Measurements from ENCODE around the gene DNAH9.

DNA sequence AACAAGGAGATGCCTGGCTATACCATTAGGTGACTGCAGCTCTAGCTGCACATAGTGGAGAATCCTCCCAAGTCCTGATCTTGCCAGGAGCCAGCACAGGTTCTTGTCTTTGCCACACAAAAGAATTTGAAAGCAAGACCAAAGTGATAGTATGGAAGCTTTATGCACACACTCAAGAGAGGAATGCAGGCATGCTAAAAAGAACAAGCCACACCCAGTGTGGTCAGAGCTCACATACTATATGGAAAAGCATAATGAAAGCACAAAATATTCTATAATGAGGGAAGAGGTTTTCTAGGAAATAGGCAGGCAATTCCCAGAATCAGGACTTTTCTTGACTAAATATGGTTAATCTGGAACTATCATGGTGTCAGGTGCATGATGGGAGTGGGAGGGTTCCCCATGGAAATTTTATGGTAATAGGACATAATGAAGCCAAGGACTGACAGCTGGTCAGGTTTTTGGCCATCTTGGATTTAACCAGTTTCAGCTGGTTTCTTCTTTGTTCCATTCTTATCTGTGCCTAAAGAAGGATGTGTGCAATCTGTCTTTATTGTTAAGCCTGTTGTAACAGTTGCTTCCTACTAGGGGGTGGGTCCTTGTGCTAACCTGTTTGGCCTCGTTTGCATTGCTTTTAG, 227.4 kb downstream of the DNAH9 start:
- TF ChIP-seq, protein P1, sequence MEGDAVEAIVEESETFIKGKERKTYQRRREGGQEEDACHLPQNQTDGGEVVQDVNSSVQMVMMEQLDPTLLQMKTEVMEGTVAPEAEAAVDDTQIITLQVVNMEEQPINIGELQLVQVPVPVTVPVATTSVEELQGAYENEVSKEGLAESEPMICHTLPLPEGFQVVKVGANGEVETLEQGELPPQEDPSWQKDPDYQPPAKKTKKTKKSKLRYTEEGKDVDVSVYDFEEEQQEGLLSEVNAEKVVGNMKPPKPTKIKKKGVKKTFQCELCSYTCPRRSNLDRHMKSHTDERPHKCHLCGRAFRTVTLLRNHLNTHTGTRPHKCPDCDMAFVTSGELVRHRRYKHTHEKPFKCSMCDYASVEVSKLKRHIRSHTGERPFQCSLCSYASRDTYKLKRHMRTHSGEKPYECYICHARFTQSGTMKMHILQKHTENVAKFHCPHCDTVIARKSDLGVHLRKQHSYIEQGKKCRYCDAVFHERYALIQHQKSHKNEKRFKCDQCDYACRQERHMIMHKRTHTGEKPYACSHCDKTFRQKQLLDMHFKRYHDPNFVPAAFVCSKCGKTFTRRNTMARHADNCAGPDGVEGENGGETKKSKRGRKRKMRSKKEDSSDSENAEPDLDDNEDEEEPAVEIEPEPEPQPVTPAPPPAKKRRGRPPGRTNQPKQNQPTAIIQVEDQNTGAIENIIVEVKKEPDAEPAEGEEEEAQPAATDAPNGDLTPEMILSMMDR (IDR thresholded peaks at IDR 0.05), result no peak
- no peak for TF ChIP-seq POLR2A (IDR thresholded peaks at IDR 0.05)

Data from body of pancreas (tissue), 4 donors.